HG02943 (cell line): ENCODE measurements around the gene VSTM4.

ENCODE experiments used
- ATAC-seq: cut with Tn5 transposase; IDR thresholded peaks from one replicate; pipeline ENCODE4 v1.9.1; 2021; ENCODE audit warnings: mild to moderate bottlenecking, low read depth, moderate library complexity; ENCODE audit not compliant: unreplicated experiment

Gene VSTM4

DNA sequence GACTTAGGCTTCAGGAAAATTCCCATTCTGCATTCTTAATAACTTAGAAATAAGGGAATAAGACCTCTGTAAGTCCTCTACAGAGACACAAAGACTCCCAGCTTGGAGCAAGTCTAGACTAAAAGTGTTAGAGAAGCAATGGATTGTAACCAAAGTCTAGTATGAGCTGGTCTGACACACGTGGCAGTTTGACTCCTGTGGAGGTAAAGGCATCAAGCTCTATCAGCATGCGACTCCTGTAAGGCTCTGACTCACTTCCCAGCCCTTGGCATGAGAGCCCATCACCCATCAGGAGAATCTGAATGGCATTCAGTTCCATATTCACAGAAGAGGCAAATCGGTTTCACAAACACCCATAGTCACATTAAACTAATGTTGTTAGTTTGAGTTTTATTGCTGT, 4.4 kb upstream of the VSTM4 start:
- ATAC-seq = no peak

DNA sequence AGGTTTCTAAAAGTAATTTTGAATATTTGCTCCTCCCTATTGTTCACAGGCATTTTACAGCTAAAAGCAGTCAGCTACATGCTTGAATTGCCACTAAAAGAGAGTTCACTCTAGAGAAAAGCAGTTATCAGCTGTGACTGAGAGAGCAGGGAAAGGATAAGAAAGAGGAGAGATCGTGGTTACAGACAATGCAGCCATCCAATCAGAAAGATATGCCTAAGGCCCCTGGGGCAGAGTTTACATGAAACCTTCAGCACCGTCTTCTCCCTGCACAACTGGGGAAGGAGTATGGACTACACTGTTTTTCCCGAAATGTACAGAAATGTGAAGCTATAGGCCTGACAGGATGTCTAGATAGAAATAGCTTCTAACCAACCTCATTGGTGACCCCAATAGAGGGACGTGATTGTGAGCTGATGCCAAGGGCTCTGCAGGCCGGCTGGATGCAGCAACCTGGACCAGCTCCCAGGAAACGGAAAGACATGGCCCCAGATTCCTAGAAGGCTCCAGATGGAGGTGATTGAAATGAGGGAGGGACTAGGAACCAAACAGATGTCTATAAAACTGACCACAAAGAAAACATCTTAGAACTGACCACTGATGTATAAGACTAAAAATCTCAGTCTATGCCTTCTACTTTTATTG, 3.2 kb upstream of the VSTM4 start:
- no peak for ATAC-seq

DNA sequence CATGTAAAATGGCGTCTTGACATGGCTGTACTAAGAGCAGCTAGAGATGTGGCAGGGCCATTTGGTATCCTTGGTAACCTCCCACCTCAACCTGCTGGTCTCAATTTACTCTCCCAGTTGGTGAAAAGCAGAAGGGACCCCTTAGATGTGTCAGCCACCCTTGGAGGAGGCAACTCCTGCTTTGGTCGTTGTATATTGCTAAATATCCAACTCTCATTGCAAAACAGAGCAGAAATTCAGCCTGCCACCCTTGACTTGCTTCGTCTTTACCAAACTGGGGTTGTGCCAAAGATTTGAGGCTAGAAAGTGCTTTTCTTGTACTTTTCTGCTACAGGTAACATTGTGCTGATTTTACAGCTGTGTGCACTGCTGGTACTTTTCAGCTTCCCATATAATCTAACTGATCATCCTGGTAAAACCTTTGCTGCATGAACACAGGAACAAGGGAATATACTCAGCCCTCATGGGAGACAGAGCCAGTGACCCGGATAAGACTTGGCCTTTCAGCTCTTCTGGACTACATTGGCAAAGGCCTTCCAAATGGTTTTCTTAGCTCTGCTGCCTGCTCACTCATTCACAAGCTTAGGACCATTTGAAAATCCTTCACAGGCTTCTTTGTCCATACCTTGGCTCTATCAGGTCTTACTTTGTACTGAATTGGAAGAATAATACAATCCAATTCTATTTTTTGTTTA, 2.2 kb upstream of the VSTM4 start:
- no peak for ATAC-seq

DNA sequence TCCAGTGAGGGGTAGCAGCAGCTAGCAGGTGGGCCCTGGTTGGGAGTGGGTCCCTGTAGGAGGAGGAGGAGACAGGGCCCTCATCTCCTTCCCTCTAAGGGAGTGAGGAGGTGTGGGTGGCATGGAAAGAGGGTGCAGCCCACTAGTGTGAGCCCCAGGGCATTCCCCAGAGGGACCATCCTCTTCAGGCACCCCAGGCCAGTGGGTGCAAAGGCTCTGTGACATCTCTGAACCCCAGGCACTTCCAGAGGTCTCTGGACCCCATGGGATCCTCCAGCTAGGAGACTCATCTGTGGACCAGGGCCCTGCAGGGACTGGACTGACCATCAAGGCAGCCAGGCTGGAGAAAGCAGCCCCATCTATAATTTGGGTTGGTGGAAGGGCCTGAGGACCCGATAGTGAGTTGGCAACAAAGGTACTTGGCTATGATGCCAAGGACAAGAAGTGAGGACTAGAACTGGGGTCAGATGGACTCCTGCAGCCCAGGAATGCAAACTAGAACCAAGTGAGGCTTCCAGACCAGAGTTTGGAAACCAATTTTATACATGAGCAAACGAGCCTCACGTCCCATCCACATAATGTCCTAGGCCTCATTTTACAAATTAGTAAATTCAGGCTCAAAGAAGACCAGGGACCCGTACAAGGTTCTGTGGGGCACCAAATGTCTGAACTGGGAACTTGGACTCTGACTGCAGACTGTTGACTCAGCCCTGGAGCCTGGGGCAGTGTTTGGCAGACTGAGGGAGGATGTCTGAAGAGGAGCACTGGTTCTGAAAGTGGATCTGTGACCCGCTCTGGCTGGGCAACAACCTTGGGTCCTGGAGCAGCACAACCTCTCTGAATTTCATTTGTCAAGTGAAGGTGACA, 1.4 kb upstream of the VSTM4 start:
- no peak for ATAC-seq

DNA sequence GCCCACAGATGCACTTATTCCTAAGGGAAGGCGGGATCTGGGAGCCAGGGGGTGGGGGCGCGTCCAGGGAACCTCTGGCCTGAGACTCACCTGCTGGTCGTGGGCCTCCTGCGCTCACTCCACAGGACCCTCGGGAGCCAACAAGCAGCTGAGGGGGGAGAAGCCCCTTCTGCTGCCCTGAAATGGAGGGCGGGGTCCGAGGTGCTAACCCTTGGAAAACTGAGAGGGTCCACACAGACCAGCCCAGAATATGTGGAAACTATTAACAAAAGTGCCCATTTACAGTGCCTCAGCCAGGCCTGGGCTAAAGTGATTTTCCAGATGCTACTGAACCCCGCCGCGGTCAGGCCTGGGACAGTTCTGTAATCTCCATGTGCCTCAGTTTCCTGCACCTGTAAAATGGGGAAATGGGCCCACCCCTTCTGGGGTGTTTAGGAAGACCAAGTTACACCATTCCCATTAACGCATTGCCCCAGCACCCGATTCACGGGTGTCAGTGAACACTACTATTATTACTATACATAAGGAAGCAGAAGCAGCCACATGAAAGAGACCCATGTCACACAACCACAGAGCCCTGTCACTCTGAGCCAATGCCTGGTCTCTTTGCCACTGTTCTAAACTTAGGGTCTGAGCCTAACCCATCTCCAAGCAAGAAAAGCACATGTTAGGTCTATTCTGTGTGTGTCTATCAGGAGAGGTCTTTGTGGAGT, 630 bp upstream of the VSTM4 start:
- ATAC-seq = no peak

DNA sequence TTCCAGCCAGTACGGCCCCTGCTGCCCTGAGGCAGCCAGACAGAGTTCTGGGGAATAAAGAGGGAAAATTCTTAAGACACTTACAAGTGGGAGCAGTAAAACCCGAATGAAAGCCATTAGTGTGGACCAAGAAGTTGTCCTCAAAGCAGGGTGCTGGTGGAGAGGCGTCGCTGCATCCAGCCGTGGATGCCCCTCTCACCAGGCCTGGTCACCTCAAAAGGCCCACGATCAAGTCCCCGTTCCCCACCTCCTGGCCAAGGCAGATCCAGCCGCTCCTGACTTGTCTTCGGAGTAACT, 656 bp downstream of the VSTM4 start:
- ATAC-seq = no peak

DNA sequence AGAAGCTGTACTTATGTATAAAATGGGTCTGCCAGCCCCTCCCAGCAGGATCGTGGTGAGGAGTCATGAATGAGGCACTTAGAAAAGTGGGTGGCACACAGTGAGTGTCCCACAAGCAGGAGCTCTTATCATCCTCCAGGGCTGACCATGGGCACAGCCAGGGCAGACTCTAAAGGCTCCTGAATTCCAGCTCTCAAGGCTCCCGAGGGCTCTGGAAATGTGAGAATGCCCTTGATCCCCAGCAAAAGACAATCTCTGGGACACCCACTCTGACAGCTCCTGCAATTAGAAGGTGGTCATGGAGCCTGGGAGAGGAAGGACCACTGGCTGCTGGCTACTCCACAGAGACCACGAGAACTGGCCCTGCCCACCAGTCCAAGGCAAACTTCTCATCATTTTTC, 1.6 kb downstream of the VSTM4 start:
- ATAC-seq = no peak

DNA sequence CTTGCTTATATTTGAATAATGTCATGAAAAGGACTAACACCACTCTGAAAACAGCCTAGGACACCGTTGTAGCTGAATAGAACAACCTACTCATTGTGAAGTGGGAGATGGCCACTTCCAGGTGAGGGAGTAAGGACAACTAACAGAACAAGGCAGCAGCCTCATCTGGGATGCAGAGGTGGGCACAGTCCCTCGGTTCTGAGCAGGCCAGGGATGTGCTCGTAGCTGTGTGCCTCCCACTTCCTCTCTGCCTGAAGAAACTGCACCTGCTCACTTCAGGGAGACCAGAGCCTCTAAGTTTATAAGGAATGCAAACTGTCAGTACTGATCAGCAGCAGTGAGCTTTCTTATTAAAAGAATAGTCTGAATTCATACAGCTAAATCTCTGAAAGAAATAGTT, 2.5 kb downstream of the VSTM4 start:
- ATAC-seq = no peak

DNA sequence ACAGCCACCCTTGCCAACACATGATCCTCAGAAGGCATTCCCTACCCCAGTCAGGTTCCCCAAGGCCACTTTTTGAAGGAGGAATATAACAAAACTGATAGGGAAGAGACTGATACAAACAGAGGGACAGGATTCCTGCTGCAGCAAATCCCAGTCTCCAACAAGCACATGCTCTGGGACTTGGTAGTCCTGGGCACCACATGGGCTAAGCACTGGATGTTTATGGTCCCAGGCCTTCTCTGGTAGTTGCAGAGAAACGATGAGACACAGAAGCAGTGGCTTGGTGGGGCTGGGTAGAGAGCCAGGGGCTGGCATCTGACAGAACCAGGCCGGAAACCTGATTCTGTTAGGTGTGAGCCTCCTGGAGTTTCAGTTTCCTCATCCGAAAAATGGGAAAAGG, 3.2 kb downstream of the VSTM4 start:
- no peak for ATAC-seq

DNA sequence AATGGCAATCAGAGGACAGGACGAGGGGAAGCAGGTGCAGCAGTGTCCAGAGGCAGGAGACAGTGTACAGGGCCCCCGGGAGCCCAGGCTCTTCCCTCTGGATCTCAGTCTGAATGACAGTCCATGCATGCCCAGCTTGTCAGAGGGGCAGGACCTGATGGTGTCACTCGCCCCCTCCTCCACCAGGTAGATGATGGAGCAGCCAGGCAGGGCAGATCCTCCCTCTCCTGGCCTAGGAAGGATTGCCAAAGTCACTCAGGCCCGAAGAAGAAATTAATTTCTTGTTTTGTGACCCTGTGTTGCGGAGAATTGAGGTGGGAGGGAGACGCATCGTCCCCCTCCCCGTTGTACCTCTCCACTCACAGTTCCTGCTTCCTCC, 4.0 kb downstream of the VSTM4 start:
- ATAC-seq = no peak

DNA sequence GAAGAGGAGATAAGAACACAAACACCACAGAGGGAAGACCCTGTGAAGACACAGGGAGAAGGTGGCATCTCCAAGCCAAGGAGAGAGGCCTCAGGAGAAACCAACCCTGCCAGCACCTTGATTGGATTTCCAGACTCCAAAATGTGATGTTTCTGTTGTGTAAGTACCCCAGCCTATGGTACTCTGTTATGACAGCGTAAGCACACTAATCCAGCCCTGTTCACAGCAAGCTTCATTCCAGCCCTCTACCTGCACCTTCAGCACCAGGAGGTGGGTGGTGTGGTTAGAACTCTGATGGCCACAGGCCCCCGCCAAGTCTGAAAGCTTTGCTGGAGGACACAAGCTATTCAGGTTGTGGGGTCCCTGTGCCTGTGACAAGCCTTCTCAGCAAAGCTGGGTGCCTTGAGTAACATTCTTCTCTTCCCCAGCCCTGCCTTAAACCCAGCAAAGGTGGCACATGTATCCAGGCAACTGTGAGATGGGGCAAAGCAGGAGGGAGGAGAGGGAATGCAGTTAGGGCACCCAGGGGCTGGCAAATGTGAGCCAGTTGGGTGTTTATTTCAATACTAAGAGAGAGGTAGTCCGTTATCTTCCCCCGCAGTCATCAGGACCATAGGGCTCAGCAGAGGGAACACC, 4.5 kb downstream of the VSTM4 start:
- no peak for ATAC-seq

DNA sequence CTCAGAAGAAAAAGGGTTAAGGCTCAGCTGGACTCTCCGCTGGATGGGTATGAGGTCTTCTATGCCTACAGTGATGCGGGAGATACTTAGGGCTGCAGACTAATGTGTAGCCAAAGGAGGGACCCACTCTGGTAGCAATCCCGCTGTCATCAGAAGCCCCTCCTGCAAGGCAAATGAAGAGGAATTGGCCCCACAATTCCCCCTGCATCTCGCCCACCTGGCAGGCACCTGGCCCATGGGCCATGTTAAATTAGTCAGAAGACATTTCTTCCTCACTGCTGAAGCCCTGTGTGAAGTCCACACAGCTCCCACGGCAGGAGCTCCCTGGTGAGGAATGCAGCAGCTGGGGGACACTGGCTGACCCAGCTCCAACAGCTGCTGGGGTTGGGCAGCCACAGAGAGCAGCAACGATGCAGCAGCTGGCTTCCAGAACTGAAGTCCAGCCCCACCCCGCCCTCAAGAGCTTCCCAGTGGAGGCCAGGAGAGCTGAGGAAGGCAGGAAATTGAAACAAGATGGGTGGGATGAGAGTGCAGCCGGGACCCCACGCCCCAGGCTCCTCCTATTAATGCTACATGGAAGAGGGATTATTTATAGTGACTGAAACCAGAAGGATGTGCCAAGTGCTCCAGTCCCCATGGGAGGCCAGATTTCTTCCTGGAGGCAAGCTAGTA, 5.5 kb downstream of the VSTM4 start:
- no peak for ATAC-seq

DNA sequence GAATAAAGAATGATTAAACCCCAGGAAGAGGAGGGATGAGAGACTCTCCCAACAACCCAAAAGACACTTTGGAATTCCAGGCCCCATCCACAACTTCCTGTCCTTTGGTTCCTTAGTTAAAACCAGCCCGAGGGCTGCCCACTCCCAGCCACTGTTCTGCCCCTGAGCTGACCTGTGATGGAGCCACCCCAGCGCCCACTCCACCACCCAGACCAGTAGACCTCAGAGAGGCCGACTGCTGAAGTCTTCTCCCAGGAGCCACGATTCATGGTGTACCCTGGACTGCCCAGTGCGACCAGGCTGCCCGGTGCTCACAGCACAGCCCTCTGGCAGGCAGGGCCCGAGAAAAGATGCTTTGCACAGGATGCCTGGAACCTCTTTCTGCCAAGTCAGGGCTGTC, 6.7 kb downstream of the VSTM4 start:
- no peak for ATAC-seq

DNA sequence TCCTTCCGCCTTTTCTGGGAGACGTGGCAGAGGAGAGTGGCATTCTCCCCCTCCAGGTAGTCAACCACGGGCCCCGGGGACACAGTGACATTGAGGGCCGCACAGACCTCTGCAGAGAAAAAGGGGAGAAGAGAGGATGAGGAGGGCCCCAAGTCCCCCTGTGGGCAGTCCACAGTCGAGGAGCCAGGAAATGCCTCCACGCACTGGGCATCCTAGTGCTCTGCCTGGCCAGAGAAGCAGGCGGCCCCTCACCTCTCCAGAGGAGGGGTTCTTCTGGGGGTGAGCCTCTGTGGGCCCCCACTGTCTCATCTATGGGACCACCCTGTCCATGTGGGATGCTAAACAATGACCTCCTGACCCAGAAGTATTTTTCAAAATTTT, 7.4 kb downstream of the VSTM4 start:
- no peak for ATAC-seq

DNA sequence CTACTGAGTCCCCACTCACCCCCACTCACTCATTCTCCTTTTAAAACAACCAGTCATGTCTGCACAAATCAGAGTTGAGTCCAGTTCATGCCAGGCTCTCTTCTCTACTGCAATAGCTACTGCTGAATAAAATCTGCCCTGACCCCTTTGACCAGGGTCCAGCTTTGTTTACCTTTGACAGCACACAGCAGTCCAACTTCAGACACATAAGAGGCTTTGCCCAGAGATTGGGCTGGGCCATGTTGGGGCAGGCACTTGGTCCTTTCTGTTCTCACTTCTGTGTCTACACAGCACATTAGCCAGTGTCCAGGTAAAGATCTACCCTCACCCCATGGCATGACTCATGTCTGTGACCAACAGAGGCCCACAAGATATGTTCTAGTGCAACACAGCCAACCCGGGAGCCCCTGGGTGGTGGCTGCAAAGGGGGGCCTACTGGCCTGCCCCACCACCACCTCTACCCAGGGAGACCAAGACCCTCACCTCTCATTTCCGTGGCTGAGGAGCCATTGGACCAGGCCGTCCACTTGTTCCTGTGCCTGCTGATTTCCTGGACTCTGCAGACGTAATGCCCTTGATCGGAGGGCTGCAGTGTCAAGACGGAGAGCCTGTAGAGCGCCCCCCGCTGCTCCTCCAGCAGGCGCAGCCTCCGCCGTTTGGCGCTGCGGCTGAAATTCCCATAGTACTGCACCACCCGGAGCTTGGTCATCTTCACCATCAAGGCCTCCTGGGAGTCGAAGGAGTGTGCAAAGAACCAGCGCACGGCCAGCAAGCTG, 8.0 kb downstream of the VSTM4 start:
- ATAC-seq = no peak

DNA sequence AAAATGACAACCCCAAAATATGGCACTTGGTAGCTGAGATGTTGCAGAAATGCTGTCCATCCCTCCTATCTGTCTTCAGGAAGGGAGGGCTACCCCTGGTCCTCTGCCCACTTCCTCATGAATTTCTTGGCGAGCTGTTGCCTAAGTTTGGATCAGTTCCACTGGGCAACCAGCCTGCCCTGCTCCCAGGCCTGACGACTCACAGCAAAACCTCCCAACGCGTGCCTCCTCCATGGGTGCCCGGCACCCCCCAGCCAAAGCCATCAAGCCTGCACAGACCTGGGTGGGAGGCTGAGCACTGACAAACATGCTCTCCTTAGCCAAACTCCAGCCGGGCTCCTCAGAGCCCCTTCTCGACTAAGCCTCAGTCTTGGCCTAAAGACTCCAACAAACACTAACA, 8.9 kb downstream of the VSTM4 start:
- no peak for ATAC-seq

DNA sequence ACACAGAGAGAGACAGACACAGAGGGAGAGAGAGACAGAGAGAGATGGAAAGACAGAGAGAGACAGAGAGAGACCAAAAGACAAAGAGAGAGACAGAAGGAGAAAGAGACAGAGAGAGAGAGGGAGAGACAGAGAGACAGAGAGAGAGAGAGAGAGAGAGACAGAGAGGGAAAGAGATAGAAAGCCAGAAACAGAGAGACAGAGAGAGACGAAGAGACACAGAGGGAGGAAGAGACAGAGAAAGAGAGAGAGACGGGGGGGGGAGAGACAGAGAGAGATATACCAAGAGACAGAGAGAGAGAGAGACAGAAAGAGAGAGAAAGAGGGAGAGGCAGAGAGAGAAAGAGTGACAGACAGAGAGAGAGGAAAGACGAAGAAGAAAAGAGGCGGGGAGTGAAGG, 10.2 kb downstream of the VSTM4 start:
- no peak for ATAC-seq

DNA sequence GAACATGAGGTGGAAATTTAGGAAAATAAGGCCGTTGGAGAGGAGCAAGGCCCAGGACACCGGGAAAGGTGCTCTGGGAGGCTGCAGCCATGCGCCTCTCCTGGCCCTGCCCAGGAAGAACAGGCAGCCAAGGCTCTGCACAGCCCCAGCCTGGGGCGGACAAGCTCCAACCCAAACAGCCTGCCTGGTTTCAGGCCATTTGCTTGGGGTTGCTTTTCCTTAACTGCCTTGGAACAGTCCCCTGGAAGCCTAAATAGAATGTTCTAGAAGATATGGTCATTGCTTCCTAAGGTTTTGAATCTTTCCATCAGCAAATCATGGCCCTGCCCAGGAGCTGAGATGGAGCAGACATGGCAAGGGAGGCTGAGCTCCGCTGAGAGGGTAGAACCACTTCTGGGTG, 11.0 kb downstream of the VSTM4 start:
- no peak for ATAC-seq

DNA sequence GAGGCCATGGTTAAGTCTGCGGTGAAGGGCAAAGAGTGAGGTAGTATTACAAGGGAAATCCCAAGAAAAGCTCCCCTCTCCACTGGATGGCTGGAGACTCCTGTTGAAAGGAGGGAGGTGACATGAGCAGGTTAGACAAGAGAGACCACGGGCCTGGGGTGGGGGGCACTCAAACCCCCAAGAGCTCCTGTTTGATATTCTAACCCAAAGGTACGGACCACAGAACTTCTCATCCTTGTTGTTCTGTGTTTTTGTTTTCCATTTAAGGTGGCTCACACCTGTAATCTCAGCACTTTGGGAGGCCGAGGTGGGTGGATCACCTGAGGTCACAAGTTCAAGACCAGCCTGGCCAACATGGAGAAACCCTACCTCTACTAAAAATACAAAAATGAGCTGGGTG, 11.6 kb downstream of the VSTM4 start:
- no peak for ATAC-seq

DNA sequence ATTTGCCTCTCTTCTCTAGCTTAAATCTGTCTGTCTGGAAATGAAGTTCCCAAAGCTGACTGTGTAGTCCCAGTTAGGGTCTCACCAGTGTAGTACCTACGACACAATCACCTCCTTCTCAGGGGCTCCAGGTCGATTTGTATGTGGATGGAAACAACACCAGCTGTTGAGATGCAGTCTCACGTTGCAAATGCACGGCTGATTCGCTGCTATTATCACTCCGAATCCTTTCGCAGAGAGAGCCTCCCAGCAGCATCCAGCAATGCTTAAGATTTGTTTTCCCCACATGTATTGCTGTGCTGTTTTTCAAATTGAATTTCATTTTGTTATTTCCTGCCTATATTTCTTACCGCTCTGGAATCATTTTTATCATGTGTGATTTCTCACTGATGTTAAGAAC, 16.3 kb downstream of the VSTM4 start:
- no peak for ATAC-seq
